ENCODE results near the gene MBD3. TPM values are rescaled to one million over a fixed set of nuclear protein-coding genes. Genes with fewer than 3 reads are reported as not detected.

MBD3 gene
- total and polyA plus RNA-seq, 2 donors (not counting 1 experiment from before 2014, with no cell fraction given) = 19.8 to 85.2 TPM

DNA sequence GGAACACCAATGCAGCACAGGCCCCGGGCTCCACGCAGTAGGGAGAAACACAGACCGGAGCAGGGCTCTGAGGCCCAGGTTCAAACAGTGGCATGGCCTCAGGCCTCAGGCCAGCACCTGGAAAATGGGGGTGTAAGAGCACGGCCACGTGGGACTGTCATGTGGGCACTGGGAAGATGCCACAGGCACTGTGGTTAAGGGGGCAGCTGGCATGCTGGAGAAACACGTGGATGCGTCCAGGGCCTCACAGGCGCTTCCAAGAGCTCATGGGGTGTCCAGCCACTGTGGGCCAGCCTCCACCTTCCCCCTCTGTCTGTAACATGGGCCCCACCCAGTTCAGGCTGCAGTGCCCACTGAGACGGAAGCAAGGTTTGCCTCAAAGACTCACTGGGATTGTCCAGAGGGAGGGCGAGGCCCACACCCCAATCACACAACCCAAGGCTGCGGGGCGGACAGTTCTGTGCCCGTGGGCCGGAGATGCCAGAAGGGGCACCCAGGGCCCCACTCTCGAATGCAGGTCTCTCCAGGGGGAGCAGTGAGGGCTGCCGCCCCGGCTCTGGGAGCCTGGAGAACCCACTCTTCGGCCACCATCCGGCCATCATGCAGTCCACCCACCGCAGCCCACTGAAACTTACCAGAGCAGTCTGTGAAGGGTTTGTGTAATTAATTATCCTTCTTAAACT lies 6.3 kb upstream of the MBD3 start:
- no peak overlapping the region for H3K9ac ChIP-seq (ENCODE audit: insufficient read depth, low read length)
- no peak for TF ChIP-seq EZH2 (IDR thresholded peaks at IDR 0.05; ENCODE audit: low read length, missing control alignments)
- TF ChIP-seq, protein P1, sequence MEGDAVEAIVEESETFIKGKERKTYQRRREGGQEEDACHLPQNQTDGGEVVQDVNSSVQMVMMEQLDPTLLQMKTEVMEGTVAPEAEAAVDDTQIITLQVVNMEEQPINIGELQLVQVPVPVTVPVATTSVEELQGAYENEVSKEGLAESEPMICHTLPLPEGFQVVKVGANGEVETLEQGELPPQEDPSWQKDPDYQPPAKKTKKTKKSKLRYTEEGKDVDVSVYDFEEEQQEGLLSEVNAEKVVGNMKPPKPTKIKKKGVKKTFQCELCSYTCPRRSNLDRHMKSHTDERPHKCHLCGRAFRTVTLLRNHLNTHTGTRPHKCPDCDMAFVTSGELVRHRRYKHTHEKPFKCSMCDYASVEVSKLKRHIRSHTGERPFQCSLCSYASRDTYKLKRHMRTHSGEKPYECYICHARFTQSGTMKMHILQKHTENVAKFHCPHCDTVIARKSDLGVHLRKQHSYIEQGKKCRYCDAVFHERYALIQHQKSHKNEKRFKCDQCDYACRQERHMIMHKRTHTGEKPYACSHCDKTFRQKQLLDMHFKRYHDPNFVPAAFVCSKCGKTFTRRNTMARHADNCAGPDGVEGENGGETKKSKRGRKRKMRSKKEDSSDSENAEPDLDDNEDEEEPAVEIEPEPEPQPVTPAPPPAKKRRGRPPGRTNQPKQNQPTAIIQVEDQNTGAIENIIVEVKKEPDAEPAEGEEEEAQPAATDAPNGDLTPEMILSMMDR (conservative IDR thresholded peaks at IDR 0.05 in 1 of 2, IDR thresholded peaks at IDR 0.05 in 1 of 2; ENCODE audit: low read depth in 1 of 2, low read length in 2 of 2) = no peak
- no peak overlapping the region for H3K27ac ChIP-seq (ENCODE audit: insufficient read depth, low read length)
- H3K4me3 ChIP-seq (replicated peaks in 1 of 4; ENCODE audit: control extremely low read depth in 1 of 4, insufficient read depth in 1 of 4, low read depth in 3 of 4, low read length in 4 of 4) = no peak overlapping the region
- peaks cover 38% of the 10 kb centered on the region for H3K79me2 ChIP-seq (ENCODE audit: control insufficient read depth, insufficient read depth, low read length)
- H3K27me3 ChIP-seq (ENCODE audit: control insufficient read depth, insufficient read depth, low read length) = no peaks in the 10 kb centered on the region
- no peaks in the 10 kb centered on the region for H3K4me1 ChIP-seq (ENCODE audit: control insufficient read depth, extremely low read depth, insufficient read depth, low read length)
- no peak for DNase-seq (ENCODE audit: low read depth in 2 of 2)
- H2AFZ ChIP-seq (ENCODE audit: low read length) = no peak overlapping the region
- no peak overlapping the region for H3K4me2 ChIP-seq (ENCODE audit: extremely low read depth, insufficient read depth, low read length)
- no peaks in the 10 kb centered on the region for H4K20me1 ChIP-seq (ENCODE audit: control insufficient read depth, extremely low read depth, insufficient read depth, low read length)
- no peaks in the 10 kb centered on the region for H3K9me3 ChIP-seq (ENCODE audit: control insufficient read depth, insufficient read depth, low read depth, low read length)
- H3K36me3 ChIP-seq (ENCODE audit: control insufficient read depth, insufficient read depth, low read length) = peaks cover 21% of the 10 kb centered on the region

GRCh38 chr19:1593501-1593772 lies 772 bp upstream of the MBD3 start:
- no peak overlapping the region for H2AFZ ChIP-seq (ENCODE audit: low read length)
- H3K4me1 ChIP-seq (ENCODE audit: control insufficient read depth, extremely low read depth, insufficient read depth, low read length) = peaks cover 9% of the 10 kb centered on the region
- TF ChIP-seq, protein P1 (conservative IDR thresholded peaks at IDR 0.05 in 1 of 2, IDR thresholded peaks at IDR 0.05 in 1 of 2; ENCODE audit: low read depth in 1 of 2, low read length in 2 of 2) = no peak
- TF ChIP-seq EZH2 (IDR thresholded peaks at IDR 0.05; ENCODE audit: low read length, missing control alignments) = no peak
- no peak for DNase-seq (ENCODE audit: low read depth in 2 of 2)
- peak overlapping the region in 2 of 4 experiments; percentile 74 to 84 for H3K4me3 ChIP-seq (replicated peaks in 1 of 4; ENCODE audit: control extremely low read depth in 1 of 4, insufficient read depth in 1 of 4, low read depth in 3 of 4, low read length in 4 of 4)
- H3K9ac ChIP-seq (ENCODE audit: insufficient read depth, low read length) = no peak overlapping the region
- no peaks in the 10 kb centered on the region for H3K9me3 ChIP-seq (ENCODE audit: control insufficient read depth, insufficient read depth, low read depth, low read length)
- peaks cover 10% of the 10 kb centered on the region for H3K36me3 ChIP-seq (ENCODE audit: control insufficient read depth, insufficient read depth, low read length)
- peaks cover 34% of the 10 kb centered on the region for H3K79me2 ChIP-seq (ENCODE audit: control insufficient read depth, insufficient read depth, low read length)
- no peak overlapping the region for H3K27ac ChIP-seq (ENCODE audit: insufficient read depth, low read length)
- peak overlapping the region; percentile 87 for H3K4me2 ChIP-seq (ENCODE audit: extremely low read depth, insufficient read depth, low read length)
- no peaks in the 10 kb centered on the region for H4K20me1 ChIP-seq (ENCODE audit: control insufficient read depth, extremely low read depth, insufficient read depth, low read length)
- H3K27me3 ChIP-seq (ENCODE audit: control insufficient read depth, insufficient read depth, low read length) = no peaks in the 10 kb centered on the region

- H3K79me2 ChIP-seq (ENCODE audit: control insufficient read depth, insufficient read depth, low read length) = peaks cover 45% of the 10 kb centered on the region
- no peaks in the 10 kb centered on the region for H3K9me3 ChIP-seq (ENCODE audit: control insufficient read depth, insufficient read depth, low read depth, low read length)
- peak overlapping the region; percentile 96 for H3K4me2 ChIP-seq (ENCODE audit: extremely low read depth, insufficient read depth, low read length)
- no peaks in the 10 kb centered on the region for H4K20me1 ChIP-seq (ENCODE audit: control insufficient read depth, extremely low read depth, insufficient read depth, low read length)
- H2AFZ ChIP-seq (ENCODE audit: low read length) = no peak overlapping the region
- H3K27me3 ChIP-seq (ENCODE audit: control insufficient read depth, insufficient read depth, low read length) = no peaks in the 10 kb centered on the region
- H3K4me1 ChIP-seq (ENCODE audit: control insufficient read depth, extremely low read depth, insufficient read depth, low read length) = peaks cover 9% of the 10 kb centered on the region
- peak overlapping the region; percentile 84 for H3K27ac ChIP-seq (ENCODE audit: insufficient read depth, low read length)
- peak; percentile 84 to 90 for DNase-seq (ENCODE audit: low read depth in 2 of 2)
- H3K9ac ChIP-seq (ENCODE audit: insufficient read depth, low read length) = peak overlapping the region; percentile 92
- TF ChIP-seq, protein P1 (conservative IDR thresholded peaks at IDR 0.05 in 1 of 2, IDR thresholded peaks at IDR 0.05 in 1 of 2; ENCODE audit: low read depth in 1 of 2, low read length in 2 of 2) = no peak
- TF ChIP-seq EZH2 (IDR thresholded peaks at IDR 0.05; ENCODE audit: low read length, missing control alignments) = no peak
- peaks cover 2% of the 10 kb centered on the region for H3K36me3 ChIP-seq (ENCODE audit: control insufficient read depth, insufficient read depth, low read length)
- H3K4me3 ChIP-seq (replicated peaks in 1 of 4; ENCODE audit: control extremely low read depth in 1 of 4, insufficient read depth in 1 of 4, low read depth in 3 of 4, low read length in 4 of 4) = peak overlapping the region; percentile 81 to 92 (median 83)
Observed at GRCh38 chr19:1592024-1592754, 476 bp downstream of the MBD3 start.

Data from fibroblast of lung (primary cell).